Cerebellar cortex (tissue), 1 donor: ENCODE measurements around the gene LBHD2.

ENCODE experiments used
- DNase-seq: peaks from one replicate; pipeline ENCODE4 v3.0.0-alpha.2; 2015; ENCODE audit warnings: low spot score

LBHD2 gene

DNA sequence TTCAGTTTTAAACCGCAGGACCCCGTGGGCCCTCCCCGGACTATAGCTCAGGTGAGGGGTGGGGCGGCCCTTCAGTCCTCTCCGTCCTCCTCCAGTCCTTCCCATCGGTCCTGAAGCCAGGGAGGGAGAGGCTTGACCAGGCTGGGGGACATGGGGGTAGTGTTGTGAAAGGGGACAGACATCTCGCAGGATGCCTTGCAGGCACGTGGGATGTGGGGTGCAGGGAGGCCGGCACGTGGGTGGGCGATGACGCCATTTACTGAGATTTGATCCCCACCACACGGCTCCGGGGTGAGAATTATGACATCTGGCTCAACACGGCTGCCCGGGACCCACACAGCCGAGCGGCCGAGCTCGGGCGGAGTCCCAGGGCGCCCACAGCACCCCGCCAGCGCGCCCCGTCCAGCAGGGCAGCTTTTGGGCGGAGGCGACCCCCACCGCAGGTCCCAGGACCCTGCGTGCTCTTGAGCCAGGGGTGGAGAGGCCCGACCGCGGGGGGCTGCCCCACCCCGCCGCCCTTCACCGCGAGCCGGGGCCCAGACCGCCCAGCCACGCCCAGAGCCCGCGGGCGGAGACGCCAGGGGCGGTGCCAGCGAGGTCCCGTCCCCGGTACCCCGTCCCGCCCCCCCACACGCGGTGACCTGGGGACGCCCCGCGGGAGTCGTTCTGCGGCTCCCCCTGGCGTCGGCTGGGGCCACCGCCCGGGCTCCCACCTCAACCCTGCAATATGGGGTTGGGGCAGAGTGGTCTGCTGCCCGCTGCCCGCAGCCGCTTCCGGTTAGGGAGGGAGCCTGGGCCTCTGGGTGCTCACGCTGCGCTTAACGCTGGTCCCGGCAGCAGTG is 7.3 kb downstream of the LBHD2 start:
- DNase-seq = no peak

GRCh38 chr14:103091883-103092222 is 7.8 kb downstream of the LBHD2 start:
- no peak for DNase-seq

DNA sequence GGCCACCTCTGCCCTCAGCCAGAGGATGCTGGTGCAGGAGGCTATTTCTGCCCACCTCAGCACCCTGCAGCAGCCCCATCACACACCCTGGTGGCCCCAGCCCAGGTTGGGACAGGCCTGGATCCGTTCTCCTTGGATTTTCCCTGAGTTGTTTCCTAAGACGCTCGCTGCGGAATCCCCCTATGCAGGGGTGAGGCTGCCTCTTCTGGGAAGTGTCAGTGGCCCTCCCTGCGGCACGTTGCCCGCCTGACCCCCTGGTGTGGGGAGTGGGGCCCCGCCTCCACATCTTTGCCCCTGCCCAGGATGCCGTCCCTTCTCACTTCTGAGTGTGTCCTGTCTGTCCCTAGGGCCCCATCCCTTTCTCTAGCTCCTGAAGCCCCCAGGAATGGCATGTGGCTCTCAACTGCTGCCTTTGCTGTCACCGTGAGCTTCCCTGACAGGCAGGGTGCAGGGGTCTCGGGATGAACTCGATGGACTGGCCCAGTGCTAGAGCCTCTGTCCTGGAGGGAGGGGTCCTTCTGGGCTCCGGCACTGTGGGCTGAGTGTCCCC is 9.9 kb downstream of the LBHD2 start:
- DNase-seq = no peak

- DNase-seq = no peak
These were observed 10.6 kb downstream of the LBHD2 start, which contains the start of gene EXOC3L4 for GRCh38 chr14:103094406-103095209. EXOC3L4 (plus strand) TSS chr14:103094725; CDS start chr14:103100220, 5,495 bp downstream.

- no peak for DNase-seq
These were observed 11.3 kb downstream of the LBHD2 start for GRCh38 chr14:103095210-103095778.

DNA sequence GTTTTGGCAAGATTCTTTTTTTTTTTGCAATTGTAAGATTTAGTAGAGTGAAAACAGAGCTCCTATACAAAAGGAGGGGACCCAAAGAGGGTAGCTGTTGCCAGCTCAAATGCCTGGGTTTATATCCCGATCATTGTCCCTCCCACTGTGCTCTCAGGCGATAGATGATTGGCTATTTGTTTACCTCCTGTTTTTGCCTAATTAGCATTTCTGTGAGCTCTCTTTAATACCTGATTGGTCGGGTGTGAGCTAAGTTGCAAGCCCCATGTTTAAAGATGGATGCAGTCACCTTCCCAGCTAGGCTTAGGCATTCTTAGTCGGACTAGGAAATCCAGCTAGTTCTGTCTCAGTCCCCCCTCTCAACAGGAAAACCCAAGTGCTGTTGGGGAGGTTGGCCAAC is 12.4 kb downstream of the LBHD2 start:
- DNase-seq = no peak

DNA sequence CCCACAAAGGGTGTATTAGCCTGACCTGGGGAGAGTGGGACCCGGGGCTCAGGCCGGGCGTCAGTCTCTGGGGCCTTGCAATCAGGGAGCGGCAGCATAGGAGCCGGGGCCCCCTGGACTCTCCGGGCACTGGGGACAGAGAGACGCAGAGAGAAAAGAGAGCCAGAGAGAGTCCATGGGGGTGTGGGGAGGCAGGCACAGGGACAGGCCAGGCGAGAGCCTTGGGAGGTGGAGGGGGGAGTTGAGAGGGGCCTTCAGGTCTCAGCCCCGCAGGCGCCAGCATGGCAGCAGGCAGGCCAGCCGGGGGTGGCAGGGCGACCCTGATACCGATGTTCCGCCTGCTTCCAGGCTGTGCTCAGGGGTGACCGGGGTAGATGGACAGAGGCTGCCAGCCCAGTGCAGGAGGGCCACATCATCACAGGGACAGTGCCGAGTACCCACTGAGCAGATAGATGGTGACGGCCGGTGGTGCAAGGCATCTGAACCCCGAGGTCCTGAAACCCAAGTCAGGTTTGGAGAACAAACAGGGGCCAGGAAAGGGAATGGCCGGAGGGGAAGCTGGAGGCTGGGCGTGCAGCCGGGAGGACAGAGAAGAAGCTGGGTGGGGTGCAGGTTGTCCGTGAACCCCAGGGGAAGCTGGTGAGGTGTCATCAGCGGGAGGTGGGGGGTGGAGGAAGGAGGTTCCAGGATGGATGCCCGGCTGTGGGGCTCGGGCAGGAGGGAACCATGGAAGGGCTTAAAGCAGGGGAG is 13.4 kb downstream of the LBHD2 start:
- no peak for DNase-seq

GRCh38 chr14:103097994-103098957 is 14.3 kb downstream of the LBHD2 start:
- DNase-seq = no peak

- DNase-seq = no peak
These were observed 15.2 kb downstream of the LBHD2 start for GRCh38 chr14:103099081-103099732.

DNA sequence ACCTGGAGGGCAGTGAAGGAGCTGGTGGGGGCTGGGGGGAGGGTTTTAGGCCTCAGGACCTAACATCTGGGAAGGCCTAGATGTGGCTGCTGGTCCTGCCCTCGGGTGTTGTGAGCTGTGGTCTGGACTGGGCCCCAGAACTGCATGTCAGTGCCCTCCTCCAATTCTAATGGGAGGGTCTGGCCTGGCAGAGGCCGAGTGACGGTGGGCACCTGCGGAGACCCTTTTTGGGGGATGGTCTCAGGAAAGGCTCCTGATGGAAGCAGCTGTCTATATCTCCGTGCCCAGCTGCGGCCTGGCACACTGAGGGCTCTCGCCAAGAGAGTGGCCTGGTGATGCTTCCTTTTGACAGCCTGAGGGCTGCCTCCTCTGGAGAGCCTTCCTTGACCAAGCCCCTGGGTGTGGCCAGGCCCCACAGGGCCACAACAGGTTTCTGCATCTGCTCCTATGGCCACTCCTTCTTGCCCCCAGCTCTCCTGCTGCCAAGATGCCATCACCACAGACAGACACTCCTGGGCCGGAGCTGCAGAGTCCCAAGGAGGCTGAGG is 15.8 kb downstream of the LBHD2 start:
- DNase-seq = no peak

DNA sequence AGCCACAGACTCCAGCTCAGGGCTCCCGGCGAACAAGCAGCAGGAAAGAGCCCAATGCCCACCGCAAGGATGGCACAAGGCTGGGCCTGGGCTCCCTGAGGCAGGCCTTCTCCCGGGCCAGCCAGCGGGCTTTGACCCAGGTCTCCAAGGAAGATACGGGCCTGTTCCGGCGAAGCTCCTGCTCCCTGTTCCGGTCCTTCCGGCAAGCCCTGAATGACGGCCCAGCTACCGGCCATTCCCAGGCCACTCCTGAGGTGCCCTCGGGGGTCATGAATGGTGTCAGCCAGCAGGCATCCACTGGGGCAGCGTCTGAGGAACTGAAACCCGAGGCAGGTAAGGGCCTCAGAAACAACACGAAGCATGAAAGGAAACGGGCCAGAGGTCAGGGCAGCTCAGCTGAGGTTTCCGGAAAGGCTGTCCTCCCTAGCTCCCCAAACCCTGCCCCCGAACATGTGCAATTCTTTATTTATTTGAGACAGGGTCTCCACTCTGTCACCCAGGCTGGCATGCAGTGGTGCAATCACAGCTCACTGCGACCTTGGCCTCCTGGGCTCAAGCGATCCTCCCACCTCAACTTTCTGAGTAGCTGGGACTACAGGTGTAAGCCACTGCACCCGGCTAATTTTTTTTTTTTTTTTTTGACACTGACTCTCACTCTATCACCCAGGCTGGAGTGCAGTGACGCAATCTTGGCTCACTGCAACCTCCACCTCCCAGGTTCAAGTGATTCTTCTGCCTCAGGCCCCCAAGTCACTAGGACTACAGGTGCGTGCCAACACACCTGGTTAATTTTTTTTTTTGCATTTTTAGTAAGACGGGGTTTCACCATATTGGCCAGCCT is 16.5 kb downstream of the LBHD2 start:
- no peak for DNase-seq

DNA sequence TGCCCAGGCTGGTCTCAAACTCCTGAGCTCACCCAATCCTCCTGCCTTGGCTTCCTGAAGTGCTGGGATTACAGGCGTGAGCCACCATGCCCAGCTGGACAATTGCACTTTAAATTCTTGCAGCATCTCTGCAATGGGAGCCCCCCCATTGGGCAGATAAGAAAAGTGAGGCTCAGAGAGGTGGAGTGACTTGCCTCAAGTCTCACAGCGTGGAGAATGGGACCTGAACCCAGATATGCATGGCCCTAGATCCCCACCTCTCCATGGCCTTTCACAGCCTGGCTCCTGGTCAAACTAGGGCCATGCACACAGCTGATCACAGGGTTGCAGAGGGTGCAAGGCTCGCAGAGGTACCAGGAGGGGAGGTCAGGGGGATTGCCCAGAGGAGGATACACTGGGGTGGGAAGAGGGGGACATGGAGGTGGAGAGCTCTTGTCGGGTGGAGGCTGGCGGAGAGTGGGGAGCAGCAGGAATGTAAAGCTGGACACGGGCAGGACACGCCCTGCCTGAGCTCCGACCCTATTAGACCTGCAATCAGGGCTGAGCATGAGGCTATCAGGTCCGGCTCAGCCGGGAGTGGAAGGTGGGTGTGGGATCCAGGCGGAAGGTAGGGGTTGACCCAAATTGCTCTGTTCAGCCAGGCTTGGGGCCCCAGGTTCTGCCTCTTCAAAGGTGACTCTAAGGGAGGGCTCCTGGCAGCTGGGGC is 17.4 kb downstream of the LBHD2 start:
- DNase-seq = no peak

DNA sequence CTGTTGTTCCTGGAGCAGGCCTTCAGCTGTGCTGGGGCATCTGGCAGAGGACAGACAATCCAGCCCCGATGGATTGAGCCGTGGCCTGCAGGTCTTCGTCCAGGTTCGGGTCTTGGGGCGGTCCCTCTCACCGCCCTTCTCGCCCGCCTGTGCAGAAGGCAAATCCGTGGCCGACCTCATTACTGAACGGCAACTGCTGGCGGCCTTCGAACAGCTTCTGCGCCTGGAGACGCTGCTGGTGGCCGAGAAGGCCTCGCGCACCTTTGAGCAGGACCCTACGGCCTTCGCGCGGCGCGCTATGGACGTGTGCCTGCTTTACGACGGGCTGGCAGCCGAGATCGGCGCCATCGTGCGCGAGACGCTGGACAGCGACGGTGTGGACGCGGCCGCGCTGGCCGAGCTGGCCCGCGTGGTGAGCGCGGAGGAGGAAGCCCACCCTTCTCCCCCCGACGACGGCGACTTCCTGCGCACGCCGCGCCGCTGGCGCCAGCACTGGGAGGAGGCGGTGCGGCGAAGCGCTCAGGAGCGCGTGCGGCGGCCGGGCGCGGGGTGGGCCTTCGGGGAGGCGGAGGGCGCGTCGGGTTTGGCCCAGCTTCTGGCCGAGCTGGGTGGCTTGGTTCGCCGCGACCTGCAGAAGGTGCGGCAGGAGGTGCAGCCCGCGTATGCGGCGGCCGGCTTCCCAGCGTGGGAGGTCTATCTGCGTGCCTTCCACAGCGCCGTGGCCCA is 18.1 kb downstream of the LBHD2 start:
- no peak for DNase-seq

DNA sequence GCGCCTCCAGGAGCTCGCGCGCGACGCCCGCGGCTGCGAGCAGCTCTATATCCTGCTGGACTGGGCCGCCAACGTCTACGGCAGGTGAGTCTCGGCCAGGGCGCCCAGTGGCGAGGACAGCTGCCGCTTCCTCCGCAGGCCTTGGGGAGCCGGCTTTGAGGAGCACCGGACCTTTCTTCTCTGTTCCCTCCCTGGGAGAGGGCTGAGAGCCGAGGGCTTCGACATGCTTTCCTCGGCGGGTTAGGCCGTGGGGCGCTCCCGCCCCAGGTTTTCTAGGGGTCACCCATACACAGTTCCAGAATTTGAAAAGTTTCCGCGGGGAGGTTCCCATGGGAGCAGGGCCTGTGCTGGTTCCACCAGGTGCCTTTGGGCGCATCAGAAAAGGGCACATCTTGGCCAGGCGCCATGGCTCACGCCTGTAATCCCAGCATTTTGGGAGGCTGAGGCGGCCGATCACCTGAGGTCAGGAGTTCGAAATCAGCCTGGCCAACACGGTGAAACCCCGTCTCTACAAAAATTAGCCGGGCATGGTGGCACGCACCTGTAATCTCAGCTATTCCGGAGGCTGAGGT is 18.8 kb downstream of the LBHD2 start:
- no peak for DNase-seq

- DNase-seq = no peak
These were observed 19.7 kb downstream of the LBHD2 start for GRCh38 chr14:103103461-103104388.

GRCh38 chr14:103104389-103104653 is 20.3 kb downstream of the LBHD2 start:
- DNase-seq = no peak
